ENCODE results near the gene GLRX.

The GLRX gene

DNA sequence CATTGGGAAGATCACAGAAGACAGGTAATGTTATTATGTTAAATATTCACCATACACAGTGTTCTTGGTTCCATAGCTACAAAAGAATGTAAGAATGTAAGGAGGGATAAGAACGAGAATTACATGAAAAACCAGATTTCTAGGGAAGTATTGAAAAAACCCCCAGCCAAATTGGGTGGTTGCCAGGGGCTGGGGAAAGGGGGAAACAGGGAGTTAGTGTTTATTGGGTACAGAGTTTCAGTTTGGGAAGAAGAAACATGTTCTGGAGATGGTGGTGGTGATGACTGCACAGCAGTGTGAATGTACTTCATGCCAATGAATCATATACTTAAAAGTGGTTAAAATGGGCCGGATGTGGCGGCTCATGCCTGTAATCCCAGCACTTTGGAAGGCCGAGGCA, 40.3 kb downstream of the GLRX start:
- DNase-seq (ENCODE audit: low read depth in 2 of 2, low spot score in 1 of 2): no peak

GRCh38 chr5:95781101-95781583, 41.4 kb downstream of the GLRX start:
- peak; percentile 42 to 50 for DNase-seq (ENCODE audit: low read depth in 2 of 2, low spot score in 1 of 2)

DNA sequence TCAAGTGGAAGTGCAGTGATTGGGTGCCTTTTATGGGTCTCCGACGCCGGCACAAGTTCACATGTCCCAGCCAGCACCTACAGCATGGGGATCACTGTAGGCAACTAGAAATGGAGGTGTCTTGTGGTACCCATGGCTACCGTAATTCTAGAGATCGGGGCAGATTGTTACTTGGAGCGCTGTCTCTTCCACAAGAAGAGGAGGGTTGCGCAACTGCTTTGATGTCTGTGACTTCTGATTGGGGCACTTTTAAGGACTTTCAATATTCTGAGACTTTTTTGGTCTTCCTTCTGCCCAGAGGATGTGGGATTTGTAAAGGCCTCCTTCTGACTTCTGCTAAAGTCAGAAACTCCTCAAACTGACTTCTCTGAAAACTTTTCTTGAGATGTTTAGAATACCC, 41.9 kb downstream of the GLRX start:
- no peak for DNase-seq (ENCODE audit: low read depth in 2 of 2, low spot score in 1 of 2)

GRCh38 chr5:95779611-95780010, 42.9 kb downstream of the GLRX start:
- DNase-seq (ENCODE audit: low read depth in 2 of 2, low spot score in 1 of 2): no peak

GRCh38 chr5:95778713-95779436, 43.7 kb downstream of the GLRX start:
- no peak for DNase-seq (ENCODE audit: low read depth in 2 of 2, low spot score in 1 of 2)

DNA sequence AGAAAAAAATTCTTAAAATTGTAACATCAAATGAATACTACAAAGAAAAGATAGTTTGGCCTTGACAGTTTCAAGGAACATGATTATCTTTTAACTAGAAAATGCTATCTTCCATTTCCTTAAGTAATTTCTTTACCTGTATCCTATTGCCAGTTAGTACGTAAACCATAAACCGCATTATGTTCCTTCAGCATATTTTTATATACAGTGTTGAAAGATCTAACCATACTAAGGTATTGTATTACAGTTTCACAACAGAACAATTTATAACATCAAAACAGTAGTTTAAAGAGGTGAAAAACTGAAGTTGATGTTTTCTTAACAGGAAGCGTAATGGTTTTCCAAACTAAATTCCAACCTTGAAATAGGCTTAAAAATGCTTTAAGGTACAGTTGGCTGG, 45.1 kb downstream of the GLRX start:
- no peak for DNase-seq (ENCODE audit: low read depth in 2 of 2, low spot score in 1 of 2)

- no peak for DNase-seq (ENCODE audit: low read depth in 2 of 2, low spot score in 1 of 2)
Observed at GRCh38 chr5:95773335-95774059, 49.0 kb downstream of the GLRX start.

GRCh38 chr5:95771892-95772291, 50.6 kb downstream of the GLRX start:
- no peak for DNase-seq (ENCODE audit: low read depth in 2 of 2, low spot score in 1 of 2)

GRCh38 chr5:95770830-95771708, 51.5 kb downstream of the GLRX start:
- DNase-seq (ENCODE audit: low read depth in 2 of 2, low spot score in 1 of 2): no peak

- no peak for DNase-seq (ENCODE audit: low read depth in 2 of 2, low spot score in 1 of 2)
Observed at GRCh38 chr5:95768731-95769130, 53.8 kb downstream of the GLRX start.

GRCh38 chr5:95763941-95764340, 58.6 kb downstream of the GLRX start:
- no peak for DNase-seq (ENCODE audit: low read depth in 2 of 2, low spot score in 1 of 2)

All from stimulated activated CD8-positive, alpha-beta memory T cell treated with anti-CD3 and anti-CD28 coated beads, Interleukin-4, amount 100 ng/mL, for 4 hours (primary cell).